ENCODE data around the gene GMFB. TPM values are rescaled to one million over a fixed set of nuclear protein-coding genes. Genes with fewer than 3 reads are reported as not detected.
"Not testable (repeated sequence)": the region's sequence is repeated elsewhere in the genome, so short reads cannot be mapped to it uniquely, and the experiment has no call there.

The GMFB gene
- total and polyA plus RNA-seq, 9 donors, result 36.0 to 66.2 (median 50.4) TPM

DNA sequence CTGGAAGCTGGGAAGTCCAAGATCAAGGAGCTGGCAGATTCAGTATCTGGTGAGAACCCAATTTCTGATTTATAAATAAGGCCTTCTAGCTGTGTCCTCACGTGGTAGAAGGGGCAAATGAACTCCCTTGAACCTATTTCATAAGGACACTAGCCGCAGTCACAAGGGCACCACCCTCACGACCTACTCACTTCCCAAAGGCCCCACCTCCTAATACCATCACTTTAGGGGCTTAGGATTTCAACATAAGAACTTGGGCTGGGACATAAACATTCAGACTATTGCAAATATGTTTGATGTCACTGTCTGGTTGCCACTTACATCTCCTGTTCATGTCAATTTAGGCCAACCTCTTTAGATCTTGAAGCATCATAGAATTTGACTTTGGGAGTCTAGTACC is 36.8 kb downstream of the GMFB start:
- no peaks in the 10 kb centered on the region for H3K9me3 ChIP-seq (replicated peaks; ENCODE audit: control insufficient read depth, low read depth, low read length)
- DNase-seq, result no peak
- no peaks in the 10 kb centered on the region for H3K36me3 ChIP-seq (ENCODE audit: control insufficient read depth, insufficient read depth, low read length)
- H3K27ac ChIP-seq (ENCODE audit: low read length), result no peak overlapping the region
- H3K4me1 ChIP-seq (ENCODE audit: control insufficient read depth, insufficient read depth, low read length), result no peaks in the 10 kb centered on the region
- H3K27me3 ChIP-seq (ENCODE audit: control insufficient read depth, insufficient read depth, low read length), result no peaks in the 10 kb centered on the region
- 90% methylated on average over 3 of the region's 3 CpGs for WGBS (ENCODE audit: insufficient coverage)
- H3K4me3 ChIP-seq (ENCODE audit: low read length), result no peak overlapping the region

- Histone ChIP-seq H3K9me3 (replicated peaks; ENCODE audit: control insufficient read depth, low read depth, low read length) (no peaks in the 10 kb centered on the region), H3K36me3 (ENCODE audit: control insufficient read depth, insufficient read depth, low read length) (no peaks in the 10 kb centered on the region), H3K4me3 (ENCODE audit: low read length) (no peak overlapping the region), H3K4me1 (ENCODE audit: control insufficient read depth, insufficient read depth, low read length) (peaks cover 3% of the 10 kb centered on the region), H3K27me3 (ENCODE audit: control insufficient read depth, insufficient read depth, low read length) (no peaks in the 10 kb centered on the region), H3K27ac (ENCODE audit: low read length) (no peak overlapping the region)
- no peak for DNase-seq
- WGBS (ENCODE audit: insufficient coverage), result 59% methylated on average over 5 of the region's 7 CpGs
These were observed 37.6 kb downstream of the GMFB start for GRCh38 chr14:54451121-54451601.

DNA sequence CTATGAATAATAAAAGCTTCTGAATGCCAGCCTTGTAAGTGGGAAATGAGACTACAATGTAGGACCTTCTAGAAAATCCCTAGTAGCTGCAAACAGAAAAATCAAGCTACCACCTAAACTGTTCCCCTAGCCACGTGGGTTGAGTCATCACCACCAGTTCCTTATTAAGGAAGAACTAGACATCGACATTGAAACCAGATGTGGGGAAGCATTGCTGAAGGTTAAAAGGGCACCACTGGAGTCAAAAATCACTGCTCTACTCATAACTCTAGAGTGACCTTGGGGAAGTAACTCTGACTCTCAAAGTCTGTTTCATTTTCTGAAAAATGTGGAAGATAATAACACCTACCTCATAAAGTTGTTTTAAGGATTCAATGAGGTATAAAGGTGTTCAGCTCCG is 38.2 kb downstream of the GMFB start:
- Histone ChIP-seq H3K36me3 (ENCODE audit: control insufficient read depth, insufficient read depth, low read length) (no peaks in the 10 kb centered on the region), H3K4me1 (ENCODE audit: control insufficient read depth, insufficient read depth, low read length) (peaks cover 5% of the 10 kb centered on the region), H3K27me3 (ENCODE audit: control insufficient read depth, insufficient read depth, low read length) (no peaks in the 10 kb centered on the region), H3K9me3 (replicated peaks; ENCODE audit: control insufficient read depth, low read depth, low read length) (no peaks in the 10 kb centered on the region), H3K4me3 (ENCODE audit: low read length) (no peak overlapping the region), H3K27ac (ENCODE audit: low read length) (no peak overlapping the region)
- no CpG with 5 or more reads among the region's 3 CpGs for WGBS (ENCODE audit: insufficient coverage)
- DNase-seq, result peak; percentile 49

- WGBS (ENCODE audit: insufficient coverage), result 83% methylated on average over 1 of the region's 8 CpGs
- DNase-seq, result no peak
- Histone ChIP-seq H3K36me3 (ENCODE audit: control insufficient read depth, insufficient read depth, low read length) (no peaks in the 10 kb centered on the region), H3K27ac (ENCODE audit: low read length) (no peak overlapping the region), H3K9me3 (replicated peaks; ENCODE audit: control insufficient read depth, low read depth, low read length) (no peaks in the 10 kb centered on the region), H3K27me3 (ENCODE audit: control insufficient read depth, insufficient read depth, low read length) (no peaks in the 10 kb centered on the region), H3K4me1 (ENCODE audit: control insufficient read depth, insufficient read depth, low read length) (peaks cover 5% of the 10 kb centered on the region), H3K4me3 (ENCODE audit: low read length) (no peak overlapping the region)
These were observed 41.5 kb downstream of the GMFB start for GRCh38 chr14:54447231-54447692.

DNA sequence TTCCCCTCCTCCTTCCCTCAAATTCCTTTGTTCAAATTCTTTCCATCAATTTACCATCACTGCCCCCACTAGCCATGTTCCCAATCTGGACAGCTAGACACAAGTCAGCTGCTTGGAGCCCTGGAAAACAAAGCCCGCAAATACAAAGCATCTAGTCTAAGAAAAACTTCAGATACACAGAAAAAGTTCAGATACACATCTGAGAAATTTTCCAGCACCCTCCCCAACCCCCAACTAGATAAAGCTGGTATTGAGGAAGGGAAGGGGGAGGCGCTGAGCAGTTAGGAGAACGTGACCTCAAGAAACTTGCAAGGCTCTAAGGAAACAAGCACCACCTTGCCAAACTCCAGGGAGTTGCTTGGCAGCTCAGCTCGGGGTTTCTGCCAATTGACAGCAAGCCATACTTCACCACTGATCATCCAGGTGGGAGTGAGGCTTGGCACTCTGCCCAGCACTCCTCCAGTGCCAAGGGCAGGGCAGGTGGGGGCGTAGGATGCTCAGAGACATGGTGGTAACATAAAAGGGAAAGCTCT is 42.6 kb downstream of the GMFB start:
- Histone ChIP-seq H3K4me3 (ENCODE audit: low read length) (no peak overlapping the region), H3K9me3 (replicated peaks; ENCODE audit: control insufficient read depth, low read depth, low read length) (no peaks in the 10 kb centered on the region), H3K36me3 (ENCODE audit: control insufficient read depth, insufficient read depth, low read length) (no peaks in the 10 kb centered on the region), H3K27me3 (ENCODE audit: control insufficient read depth, insufficient read depth, low read length) (no peaks in the 10 kb centered on the region), H3K27ac (ENCODE audit: low read length) (no peak overlapping the region), H3K4me1 (ENCODE audit: control insufficient read depth, insufficient read depth, low read length) (peaks cover 10% of the 10 kb centered on the region)
- WGBS (ENCODE audit: insufficient coverage), result 10% methylated on average over 2 of the region's 5 CpGs
- DNase-seq, result peak; percentile 14

GRCh38 chr14:54444681-54445080 is 44.1 kb downstream of the GMFB start:
- WGBS (ENCODE audit: insufficient coverage), result 10% methylated on average over 2 of the region's 7 CpGs
- Histone ChIP-seq H3K9me3 (replicated peaks; ENCODE audit: control insufficient read depth, low read depth, low read length) (no peaks in the 10 kb centered on the region), H3K4me1 (ENCODE audit: control insufficient read depth, insufficient read depth, low read length) (peaks cover 14% of the 10 kb centered on the region), H3K27me3 (ENCODE audit: control insufficient read depth, insufficient read depth, low read length) (no peaks in the 10 kb centered on the region), H3K27ac (ENCODE audit: low read length) (no peak overlapping the region), H3K36me3 (ENCODE audit: control insufficient read depth, insufficient read depth, low read length) (no peaks in the 10 kb centered on the region), H3K4me3 (ENCODE audit: low read length) (no peak overlapping the region)
- DNase-seq, result peak; percentile 56

DNA sequence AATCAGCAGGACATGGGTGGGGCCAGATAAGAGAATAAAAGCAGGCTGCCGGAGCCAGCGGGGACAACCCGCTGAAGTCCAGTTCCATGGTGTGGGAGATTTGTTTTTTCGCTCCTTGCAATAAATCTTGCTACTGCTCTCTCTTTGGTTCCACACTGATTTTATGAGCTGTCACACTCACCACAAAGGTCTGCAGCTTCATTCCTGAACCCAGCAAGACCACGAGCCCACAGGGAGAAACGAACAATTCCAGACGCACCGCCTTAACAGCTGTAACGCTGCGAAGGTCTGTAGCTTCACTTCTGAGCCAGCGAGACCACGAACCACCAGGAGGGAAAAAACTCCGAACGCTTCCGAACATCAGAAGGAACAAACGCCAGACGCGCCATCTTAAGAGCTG is 44.8 kb downstream of the GMFB start:
- H3K9me3 ChIP-seq (replicated peaks; ENCODE audit: control insufficient read depth, low read depth, low read length), result no peaks in the 10 kb centered on the region
- no peak overlapping the region for H3K4me3 ChIP-seq (ENCODE audit: low read length)
- H3K27me3 ChIP-seq (ENCODE audit: control insufficient read depth, insufficient read depth, low read length), result no peaks in the 10 kb centered on the region
- H3K4me1 ChIP-seq (ENCODE audit: control insufficient read depth, insufficient read depth, low read length), result peaks cover 15% of the 10 kb centered on the region
- no peaks in the 10 kb centered on the region for H3K36me3 ChIP-seq (ENCODE audit: control insufficient read depth, insufficient read depth, low read length)
- H3K27ac ChIP-seq (ENCODE audit: low read length), result no peak overlapping the region
- peak; percentile 35 for DNase-seq
- 6% methylated on average over 7 of the region's 18 CpGs for WGBS (ENCODE audit: insufficient coverage)

- 97% methylated on average over 9 of the region's 23 CpGs for WGBS (ENCODE audit: insufficient coverage)
- not testable (repeated sequence) for H3K27ac ChIP-seq (ENCODE audit: low read length); H3K4me3 ChIP-seq (ENCODE audit: low read length); H3K27me3 ChIP-seq (ENCODE audit: control insufficient read depth, insufficient read depth, low read length); H3K36me3 ChIP-seq (ENCODE audit: control insufficient read depth, insufficient read depth, low read length); DNase-seq; H3K9me3 ChIP-seq (replicated peaks; ENCODE audit: control insufficient read depth, low read depth, low read length)
- peaks cover 15% of the 10 kb centered on the region for H3K4me1 ChIP-seq (ENCODE audit: control insufficient read depth, insufficient read depth, low read length)
These were observed 45.8 kb downstream of the GMFB start for GRCh38 chr14:54442961-54443360.

DNA sequence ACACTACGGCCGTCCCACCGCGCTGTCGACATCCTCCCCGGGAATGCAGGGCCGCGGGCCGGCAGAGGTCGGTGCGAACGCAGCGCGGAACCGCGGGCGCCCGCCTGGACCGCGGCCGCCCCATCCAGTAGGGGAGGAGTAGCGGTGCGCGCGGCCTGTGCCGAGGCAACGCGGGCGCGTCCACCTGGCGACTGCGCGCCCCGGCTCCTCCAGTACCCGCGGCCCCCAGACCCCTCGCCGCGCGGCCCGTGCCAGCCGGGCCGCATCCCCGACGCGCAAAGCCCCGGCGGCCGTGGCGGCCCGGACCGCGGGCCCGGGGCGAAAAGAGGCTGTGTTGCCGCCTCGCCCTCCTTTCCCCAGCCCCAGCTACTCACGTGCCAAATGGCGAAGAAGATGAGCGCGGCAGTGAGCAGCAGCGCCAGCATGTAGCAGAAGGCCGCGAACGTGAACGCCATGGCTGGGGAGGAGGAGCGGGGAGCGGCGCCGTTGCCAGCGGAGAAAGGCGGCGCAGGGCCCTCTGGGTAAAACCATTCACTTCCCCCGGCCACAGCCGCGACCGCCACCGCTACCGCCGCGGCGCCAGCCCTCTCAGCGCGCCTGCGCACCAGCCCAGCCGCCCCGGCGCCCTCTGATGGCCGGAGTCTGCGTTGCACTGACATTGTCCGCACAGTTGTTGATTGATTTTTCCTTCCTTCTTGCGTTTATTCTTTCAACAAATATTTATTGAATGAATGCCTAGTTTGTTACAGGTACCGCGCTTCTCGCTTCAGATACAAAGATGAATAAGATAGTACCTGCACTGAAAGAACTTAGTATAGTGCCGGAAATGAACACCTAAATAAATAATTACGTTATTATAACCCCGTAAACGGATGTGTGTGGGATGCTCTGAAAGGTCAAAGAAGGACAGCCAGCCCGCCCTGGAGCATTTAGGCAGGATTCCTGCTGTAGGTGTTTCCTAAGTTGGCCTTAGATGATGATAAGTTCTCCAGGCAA is 47.6 kb downstream of the GMFB start, which contains the start of gene CNIH1:
Gene CNIH1, minus strand, starts transcription at position 502 of the 996 bp plus-strand sequence. Its CDS starts 47 bp downstream, at position 455.
- Histone ChIP-seq H3K36me3 (ENCODE audit: control insufficient read depth, insufficient read depth, low read length) (peaks cover 2% of the 10 kb centered on the region), H3K27me3 (ENCODE audit: control insufficient read depth, insufficient read depth, low read length) (no peaks in the 10 kb centered on the region), H3K9me3 (replicated peaks; ENCODE audit: control insufficient read depth, low read depth, low read length) (no peaks in the 10 kb centered on the region), H3K4me1 (ENCODE audit: control insufficient read depth, insufficient read depth, low read length) (peaks cover 12% of the 10 kb centered on the region), H3K4me3 (ENCODE audit: low read length) (peak within 1 kb of the TSS; percentile 75), H3K27ac (ENCODE audit: low read length) (peak within 1 kb of the TSS; percentile 98)
- under 1% methylated on average over 87 of the region's 100 CpGs for WGBS (ENCODE audit: insufficient coverage)
- DNase-seq, result peak; percentile 97

DNA sequence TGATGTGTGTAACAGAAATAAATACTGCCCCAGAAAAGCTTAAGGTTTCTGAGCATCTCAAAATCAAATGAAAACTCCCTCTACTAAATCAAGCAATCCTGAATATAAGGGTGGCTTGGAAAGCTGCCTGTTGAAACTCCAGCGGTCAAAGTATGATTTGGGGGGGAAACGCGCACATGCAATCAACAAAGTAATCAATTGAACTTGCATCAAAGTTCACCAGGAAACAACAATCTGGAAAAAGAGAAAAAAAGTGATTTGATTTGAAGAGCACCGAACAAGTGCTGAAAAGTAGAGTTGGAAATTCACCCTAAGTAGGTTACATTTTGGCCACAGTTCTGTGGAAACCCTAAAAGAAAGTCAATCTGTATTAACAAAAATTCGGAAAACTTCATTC is 48.3 kb downstream of the GMFB start:
- Histone ChIP-seq H3K27me3 (ENCODE audit: control insufficient read depth, insufficient read depth, low read length) (no peaks in the 10 kb centered on the region), H3K9me3 (replicated peaks; ENCODE audit: control insufficient read depth, low read depth, low read length) (no peaks in the 10 kb centered on the region), H3K36me3 (ENCODE audit: control insufficient read depth, insufficient read depth, low read length) (peaks cover 2% of the 10 kb centered on the region), H3K27ac (ENCODE audit: low read length) (peak overlapping the region; percentile 98), H3K4me3 (ENCODE audit: low read length) (peak overlapping the region; percentile 75), H3K4me1 (ENCODE audit: control insufficient read depth, insufficient read depth, low read length) (peaks cover 10% of the 10 kb centered on the region)
- WGBS (ENCODE audit: insufficient coverage), result 0% methylated on average over 1 of the region's 5 CpGs
- peak; percentile 35 for DNase-seq
